SK-N-SH (cell line): ENCODE measurements around the gene SLC8A2. TPM values are rescaled to one million over a fixed set of nuclear protein-coding genes. Genes with fewer than 3 reads are reported as not detected.
A peak's percentile ranks its signal among the peaks of the same experiment; 100 is the strongest.

Source experiments
- CHD2 ChIP-seq: fragments of 150-350 bp; IDR thresholded peaks from 2 replicates; pipeline ENCODE4 v1.6.1; 2018; ENCODE audit warnings: low read length; ENCODE audit not compliant: partially characterized antibody
- FOXM1 ChIP-seq: IDR thresholded peaks from 2 replicates; pipeline ENCODE4 v1.4.0; 2012; ENCODE audit warnings: low read depth, mild to moderate bottlenecking
- GATA2 ChIP-seq: sonication (generic); formaldehyde crosslinking; IDR thresholded peaks from 2 replicates; pipeline ENCODE4 v1.5.0; 2020; ENCODE audit warnings: mild to moderate bottlenecking, missing genetic modification reagents
- RAD21 ChIP-seq: IDR thresholded peaks from 2 replicates; pipeline ENCODE4 v1.6.1; 2012; ENCODE audit warnings: mild to moderate bottlenecking, low read length
- TAF1 ChIP-seq: IDR thresholded peaks from 2 replicates; pipeline ENCODE4 v1.6.1; 2012; ENCODE audit warnings: low read depth, mild to moderate bottlenecking, low read length, moderate library complexity, borderline replicate concordance
- TEAD4 ChIP-seq: IDR thresholded peaks from 2 replicates; pipeline ENCODE4 v1.4.0; 2012; ENCODE audit warnings: mild to moderate bottlenecking, borderline replicate concordance; ENCODE audit not compliant: insufficient read depth
- polyA plus RNA-seq, 3 experiments: library from polyadenylated mRNA; depleted of rRNA; stranded (reverse); fragments of >200 nt; gene quantifications; 2 replicates each; pipeline ENCODE4 v1.2.3, GENCODE V29; 2012
- TF ChIP-seq, protein P1 (sequence below): IDR thresholded peaks from 2 replicates; pipeline ENCODE4 v1.4.0; 2012; ENCODE audit warnings: low read depth
- TF ChIP-seq, protein P2 (sequence below): fragments of 150-350 bp; IDR thresholded peaks from 2 replicates; pipeline ENCODE4 v1.6.1; 2017; ENCODE audit warnings: antibody characterized with exemption, low read length, low read depth, borderline replicate concordance
- TF ChIP-seq, protein P3 (sequence below): fragments of 150-350 bp; IDR thresholded peaks from 2 replicates; pipeline ENCODE4 v1.6.1; 2016; ENCODE audit warnings: mild to moderate bottlenecking, low read depth, low read length
- TF ChIP-seq, protein P4 (sequence below): fragments of 200-600 bp; sonication (generic); IDR thresholded peaks from 2 replicates; pipeline ENCODE4 v1.6.1; 2017; ENCODE audit warnings: antibody characterized with exemption, mild to moderate bottlenecking, moderate library complexity
- TF ChIP-seq, protein P5 (sequence below): IDR thresholded peaks from 2 replicates; pipeline ENCODE4 v1.4.0; 2012; ENCODE audit warnings: low read depth, borderline replicate concordance

Gene SLC8A2
- polyA plus RNA-seq, 1 of the 3 experiments (the other 2 are of a cell fraction): 0.58 TPM

DNA sequence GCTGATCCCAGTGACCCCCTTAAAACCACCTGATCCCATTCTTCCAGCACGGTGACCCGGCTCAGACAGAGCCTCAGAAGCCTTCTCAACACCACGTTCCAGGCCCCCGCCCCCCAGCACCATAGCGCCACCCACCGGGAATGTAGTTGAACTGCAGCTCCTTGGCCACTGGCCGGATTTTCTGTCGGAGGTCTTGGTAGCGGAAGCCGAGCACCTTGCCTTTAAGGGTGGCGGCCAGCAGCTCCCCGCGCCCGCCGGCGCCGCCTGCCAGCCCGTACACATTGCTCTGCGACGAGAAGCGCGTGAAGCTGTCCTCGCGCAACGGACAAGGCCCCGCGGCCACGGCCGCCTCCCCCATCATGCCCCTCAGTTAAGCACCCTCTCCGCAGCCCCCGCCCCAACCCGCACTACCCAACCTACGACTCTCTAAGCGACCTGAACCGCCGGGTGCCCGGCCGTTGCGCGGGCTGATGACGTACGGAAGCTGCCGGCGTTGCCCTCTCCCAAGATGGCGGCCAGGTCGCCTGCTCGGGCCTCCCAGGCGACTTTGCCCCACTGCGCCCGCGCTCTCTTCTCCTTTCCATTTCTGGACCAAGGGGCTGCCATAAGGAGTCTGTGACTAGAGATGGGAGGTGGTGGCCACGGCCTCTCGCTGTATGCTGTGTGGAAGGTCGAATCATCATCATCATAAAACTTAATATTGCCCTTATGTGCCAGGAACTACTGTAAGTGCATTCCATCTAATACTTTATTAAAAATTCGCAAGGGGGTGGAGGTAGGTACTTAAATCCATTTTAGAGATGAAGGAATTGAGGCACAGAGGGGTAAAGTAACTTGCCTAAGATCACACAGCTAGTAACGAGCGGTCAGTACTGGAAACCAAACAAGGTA lies 12.4 kb upstream of the SLC8A2 start, which contains the start of gene KPTN (continued):
- TF ChIP-seq CHD2 (no peak), RAD21 (peak; percentile 69), TEAD4 (0 out of 2 replicates have a peak, but pooled peaks have one; percentile 22), FOXM1 (no peak), GATA2 (CRISPR knock-in tag) (no peak), TAF1 (peak; percentile 76)
- TF ChIP-seq, protein P1, sequence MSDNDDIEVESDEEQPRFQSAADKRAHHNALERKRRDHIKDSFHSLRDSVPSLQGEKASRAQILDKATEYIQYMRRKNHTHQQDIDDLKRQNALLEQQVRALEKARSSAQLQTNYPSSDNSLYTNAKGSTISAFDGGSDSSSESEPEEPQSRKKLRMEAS: no peak
- TF ChIP-seq, protein P2, sequence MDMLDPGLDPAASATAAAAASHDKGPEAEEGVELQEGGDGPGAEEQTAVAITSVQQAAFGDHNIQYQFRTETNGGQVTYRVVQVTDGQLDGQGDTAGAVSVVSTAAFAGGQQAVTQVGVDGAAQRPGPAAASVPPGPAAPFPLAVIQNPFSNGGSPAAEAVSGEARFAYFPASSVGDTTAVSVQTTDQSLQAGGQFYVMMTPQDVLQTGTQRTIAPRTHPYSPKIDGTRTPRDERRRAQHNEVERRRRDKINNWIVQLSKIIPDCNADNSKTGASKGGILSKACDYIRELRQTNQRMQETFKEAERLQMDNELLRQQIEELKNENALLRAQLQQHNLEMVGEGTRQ: no peak
- TF ChIP-seq, protein P3, sequence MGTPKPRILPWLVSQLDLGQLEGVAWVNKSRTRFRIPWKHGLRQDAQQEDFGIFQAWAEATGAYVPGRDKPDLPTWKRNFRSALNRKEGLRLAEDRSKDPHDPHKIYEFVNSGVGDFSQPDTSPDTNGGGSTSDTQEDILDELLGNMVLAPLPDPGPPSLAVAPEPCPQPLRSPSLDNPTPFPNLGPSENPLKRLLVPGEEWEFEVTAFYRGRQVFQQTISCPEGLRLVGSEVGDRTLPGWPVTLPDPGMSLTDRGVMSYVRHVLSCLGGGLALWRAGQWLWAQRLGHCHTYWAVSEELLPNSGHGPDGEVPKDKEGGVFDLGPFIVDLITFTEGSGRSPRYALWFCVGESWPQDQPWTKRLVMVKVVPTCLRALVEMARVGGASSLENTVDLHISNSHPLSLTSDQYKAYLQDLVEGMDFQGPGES: no peak
- TF ChIP-seq, protein P4, sequence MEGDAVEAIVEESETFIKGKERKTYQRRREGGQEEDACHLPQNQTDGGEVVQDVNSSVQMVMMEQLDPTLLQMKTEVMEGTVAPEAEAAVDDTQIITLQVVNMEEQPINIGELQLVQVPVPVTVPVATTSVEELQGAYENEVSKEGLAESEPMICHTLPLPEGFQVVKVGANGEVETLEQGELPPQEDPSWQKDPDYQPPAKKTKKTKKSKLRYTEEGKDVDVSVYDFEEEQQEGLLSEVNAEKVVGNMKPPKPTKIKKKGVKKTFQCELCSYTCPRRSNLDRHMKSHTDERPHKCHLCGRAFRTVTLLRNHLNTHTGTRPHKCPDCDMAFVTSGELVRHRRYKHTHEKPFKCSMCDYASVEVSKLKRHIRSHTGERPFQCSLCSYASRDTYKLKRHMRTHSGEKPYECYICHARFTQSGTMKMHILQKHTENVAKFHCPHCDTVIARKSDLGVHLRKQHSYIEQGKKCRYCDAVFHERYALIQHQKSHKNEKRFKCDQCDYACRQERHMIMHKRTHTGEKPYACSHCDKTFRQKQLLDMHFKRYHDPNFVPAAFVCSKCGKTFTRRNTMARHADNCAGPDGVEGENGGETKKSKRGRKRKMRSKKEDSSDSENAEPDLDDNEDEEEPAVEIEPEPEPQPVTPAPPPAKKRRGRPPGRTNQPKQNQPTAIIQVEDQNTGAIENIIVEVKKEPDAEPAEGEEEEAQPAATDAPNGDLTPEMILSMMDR: peak; percentile 98
- TF ChIP-seq, protein P5, sequence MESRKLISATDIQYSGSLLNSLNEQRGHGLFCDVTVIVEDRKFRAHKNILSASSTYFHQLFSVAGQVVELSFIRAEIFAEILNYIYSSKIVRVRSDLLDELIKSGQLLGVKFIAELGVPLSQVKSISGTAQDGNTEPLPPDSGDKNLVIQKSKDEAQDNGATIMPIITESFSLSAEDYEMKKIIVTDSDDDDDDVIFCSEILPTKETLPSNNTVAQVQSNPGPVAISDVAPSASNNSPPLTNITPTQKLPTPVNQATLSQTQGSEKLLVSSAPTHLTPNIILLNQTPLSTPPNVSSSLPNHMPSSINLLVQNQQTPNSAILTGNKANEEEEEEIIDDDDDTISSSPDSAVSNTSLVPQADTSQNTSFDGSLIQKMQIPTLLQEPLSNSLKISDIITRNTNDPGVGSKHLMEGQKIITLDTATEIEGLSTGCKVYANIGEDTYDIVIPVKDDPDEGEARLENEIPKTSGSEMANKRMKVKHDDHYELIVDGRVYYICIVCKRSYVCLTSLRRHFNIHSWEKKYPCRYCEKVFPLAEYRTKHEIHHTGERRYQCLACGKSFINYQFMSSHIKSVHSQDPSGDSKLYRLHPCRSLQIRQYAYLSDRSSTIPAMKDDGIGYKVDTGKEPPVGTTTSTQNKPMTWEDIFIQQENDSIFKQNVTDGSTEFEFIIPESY: 0 out of 2 replicates have a peak, but pooled peaks have one; percentile 28
